GM21526 (cell line): ENCODE data around the gene GAB2.

Experiments used
- ATAC-seq: cut with Tn5 transposase; IDR thresholded peaks from one replicate; pipeline ENCODE4 v1.9.1; 2021; ENCODE audit warnings: moderate library complexity; ENCODE audit not compliant: unreplicated experiment, low FRiP score

The GAB2 gene

GRCh38 chr11:78170874-78171549 lies 246.6 kb downstream of the GAB2 start:
- ATAC-seq: no peak

- no peak for ATAC-seq
Measured at GRCh38 chr11:78170413-78170812, 247.2 kb downstream of the GAB2 start.

- no peak for ATAC-seq
Measured at GRCh38 chr11:78168539-78169477, 248.8 kb downstream of the GAB2 start.

- ATAC-seq: no peak
Measured at GRCh38 chr11:78166855-78167469, 250.7 kb downstream of the GAB2 start.
